GM19372 (cell line): ENCODE measurements around the gene GLI3.

Experiments used
- ATAC-seq: cut with Tn5 transposase; IDR thresholded peaks from one replicate; pipeline ENCODE4 v1.9.1; 2021; ENCODE audit warnings: mild to moderate bottlenecking, low read depth, moderate library complexity; ENCODE audit not compliant: unreplicated experiment

The GLI3 gene

GRCh38 chr7:42237811-42238541 is 967 bp upstream of the GLI3 start:
- ATAC-seq: peak; percentile 13

GRCh38 chr7:42236266-42236975 is 588 bp downstream of the GLI3 start:
- peak; percentile 23 for ATAC-seq

GRCh38 chr7:42235741-42236161 is 1.3 kb downstream of the GLI3 start:
- ATAC-seq: no peak

GRCh38 chr7:42234736-42235135 is 2.3 kb downstream of the GLI3 start:
- no peak for ATAC-seq

- no peak for ATAC-seq
These were observed 3.2 kb downstream of the GLI3 start for GRCh38 chr7:42233695-42234331.

- ATAC-seq: no peak
These were observed 3.8 kb downstream of the GLI3 start for GRCh38 chr7:42233171-42233570.

GRCh38 chr7:42232275-42232674 is 4.7 kb downstream of the GLI3 start:
- no peak for ATAC-seq

- no peak for ATAC-seq
These were observed 5.8 kb downstream of the GLI3 start for GRCh38 chr7:42231043-42231787.

GRCh38 chr7:42227936-42228591 is 8.9 kb downstream of the GLI3 start:
- no peak for ATAC-seq

GRCh38 chr7:42227541-42227935 is 9.5 kb downstream of the GLI3 start:
- ATAC-seq: no peak

GRCh38 chr7:42227021-42227420 is 10.0 kb downstream of the GLI3 start:
- no peak for ATAC-seq

- ATAC-seq: no peak
These were observed 10.6 kb downstream of the GLI3 start for GRCh38 chr7:42226354-42226941.

- ATAC-seq: no peak
These were observed 12.5 kb downstream of the GLI3 start for GRCh38 chr7:42224391-42225003.

- ATAC-seq: no peak
These were observed 14.1 kb downstream of the GLI3 start for GRCh38 chr7:42222891-42223290.

- no peak for ATAC-seq
These were observed 14.9 kb downstream of the GLI3 start for GRCh38 chr7:42222125-42222524.

- ATAC-seq: no peak
These were observed 15.7 kb downstream of the GLI3 start for GRCh38 chr7:42221304-42221703.

GRCh38 chr7:42219447-42219846 is 17.6 kb downstream of the GLI3 start:
- no peak for ATAC-seq

- no peak for ATAC-seq
These were observed 18.8 kb downstream of the GLI3 start for GRCh38 chr7:42218248-42218647.

GRCh38 chr7:42217548-42217947 is 19.5 kb downstream of the GLI3 start:
- no peak for ATAC-seq

GRCh38 chr7:42217053-42217452 is 20.0 kb downstream of the GLI3 start:
- ATAC-seq: no peak
